ENCODE measurements around the gene SERPINA4. TPM values are rescaled to one million over a fixed set of nuclear protein-coding genes. Genes with fewer than 3 reads are reported as not detected.
"Not testable (repeated sequence)": the region's sequence is repeated elsewhere in the genome, so short reads cannot be mapped to it uniquely, and the experiment has no call there.

SERPINA4 gene
- total RNA-seq, 1 donor from 2014 or later = not detected

DNA sequence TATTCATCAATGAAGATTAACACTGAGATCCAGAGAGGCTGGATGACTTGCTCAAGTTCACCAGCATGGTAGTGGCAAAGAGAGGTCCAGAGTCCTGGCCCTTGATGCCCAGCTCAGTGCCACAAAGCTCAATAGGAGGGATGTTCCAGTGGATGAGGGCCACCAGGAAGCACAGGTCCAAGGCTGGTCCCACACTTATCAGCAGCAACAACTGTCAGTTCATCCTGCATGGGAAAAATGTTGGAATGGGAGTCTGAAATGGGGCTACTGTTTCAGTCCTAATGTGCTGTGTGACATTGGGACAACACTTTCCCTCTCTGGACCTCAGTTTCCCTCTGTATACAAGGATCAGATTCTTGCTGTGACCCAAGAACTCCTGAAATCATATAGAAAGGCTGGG lies 31.2 kb downstream of the SERPINA4 start:
- intact Hi-C loops (cut with micrococcal nuclease) = no loop called here

GRCh38 chr14:94593376-94593748 lies 32.1 kb downstream of the SERPINA4 start:
- intact Hi-C loops (cut with micrococcal nuclease) = no loop called here

DNA sequence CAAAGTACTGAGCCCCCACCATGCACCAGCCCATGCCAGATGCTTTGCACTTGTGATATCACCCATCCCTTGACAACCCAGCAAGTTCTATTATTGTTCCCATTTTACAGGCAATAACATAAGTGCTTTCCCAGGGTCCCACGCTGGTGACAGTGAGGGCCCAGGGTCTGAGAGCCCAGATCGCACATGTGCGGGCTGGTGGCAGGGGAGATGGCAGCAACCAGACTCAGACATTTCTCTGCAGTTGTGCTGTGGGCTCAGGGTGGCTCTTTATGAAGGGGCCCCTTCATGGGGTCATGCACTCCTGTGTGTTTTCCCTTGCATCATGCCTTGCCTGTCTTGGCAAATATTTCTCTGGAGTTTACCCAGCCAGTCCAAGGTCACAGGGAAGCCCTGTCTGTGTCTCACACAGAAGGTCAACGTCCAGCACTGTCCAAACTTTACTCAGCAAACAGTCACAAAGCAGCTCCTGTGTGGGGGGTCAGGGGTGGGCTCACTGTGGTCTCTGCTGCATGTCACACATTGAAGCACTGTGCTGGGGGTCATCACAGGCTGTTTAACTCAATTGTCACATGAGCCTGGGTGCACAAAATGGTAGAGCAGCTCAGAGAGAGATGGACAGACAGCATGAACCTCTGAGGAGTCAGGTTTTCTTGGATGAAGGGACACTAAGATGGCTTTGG lies 32.6 kb downstream of the SERPINA4 start:
- intact Hi-C loops (cut with micrococcal nuclease) = no loop called here

GRCh38 chr14:94594441-94594840 lies 33.2 kb downstream of the SERPINA4 start:
- intact Hi-C loops (cut with micrococcal nuclease) = no loop called here

- intact Hi-C loops (cut with micrococcal nuclease) = no loop called here
Measured at GRCh38 chr14:94595912-94596311, 34.7 kb downstream of the SERPINA4 start.

GRCh38 chr14:94596361-94596760 lies 35.1 kb downstream of the SERPINA4 start:
- intact Hi-C loops (cut with micrococcal nuclease) = no loop called here

GRCh38 chr14:94597788-94598187 lies 36.5 kb downstream of the SERPINA4 start:
- intact Hi-C loops (cut with micrococcal nuclease) = no loop called here

- intact Hi-C loops (cut with micrococcal nuclease) = no loop called here
Measured at GRCh38 chr14:94598506-94598815, 37.2 kb downstream of the SERPINA4 start.

DNA sequence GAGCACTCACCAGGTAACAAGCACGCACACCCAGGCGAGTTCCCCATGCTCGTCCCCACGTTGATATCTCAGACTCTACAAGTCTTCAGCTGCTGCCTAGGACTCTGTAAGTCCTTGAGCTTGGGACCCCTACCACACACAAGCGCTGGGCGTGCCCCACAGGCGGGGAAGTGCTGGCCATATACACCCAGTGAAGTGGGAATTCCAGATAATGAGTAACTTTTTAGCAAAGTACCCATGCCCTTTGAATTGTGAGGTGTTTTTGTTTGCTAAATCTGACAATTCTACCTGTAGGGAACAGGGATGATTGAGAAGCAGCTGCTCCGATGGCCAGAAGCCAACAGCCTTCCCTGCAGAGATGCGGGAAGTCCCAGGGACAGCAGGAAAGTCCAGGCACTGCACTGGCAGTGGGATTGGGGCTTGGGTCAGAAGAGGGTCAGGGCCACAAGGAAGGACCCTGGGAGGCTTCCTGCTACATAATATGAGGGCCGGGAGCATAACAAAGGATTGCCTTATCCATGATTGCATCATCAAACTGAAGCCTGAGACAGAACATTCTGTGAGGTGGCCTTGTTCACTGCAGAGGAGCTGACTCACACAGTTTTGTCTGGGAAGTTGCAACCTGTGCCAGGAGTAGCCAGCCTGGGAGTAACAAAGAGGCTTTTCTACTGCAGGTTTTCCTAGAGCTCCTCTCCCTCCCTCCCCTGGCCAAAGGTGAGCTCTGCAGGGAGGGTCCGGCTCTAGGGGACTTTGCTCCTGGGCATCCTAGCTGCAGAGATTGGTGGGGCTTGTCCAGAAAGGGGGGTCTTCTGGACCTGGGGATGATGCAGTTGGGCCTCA lies 37.8 kb downstream of the SERPINA4 start:
- intact Hi-C loops (cut with micrococcal nuclease) = no loop called here

GRCh38 chr14:94599656-94600004 lies 38.4 kb downstream of the SERPINA4 start:
- intact Hi-C loops (cut with micrococcal nuclease) = no loop called here

DNA sequence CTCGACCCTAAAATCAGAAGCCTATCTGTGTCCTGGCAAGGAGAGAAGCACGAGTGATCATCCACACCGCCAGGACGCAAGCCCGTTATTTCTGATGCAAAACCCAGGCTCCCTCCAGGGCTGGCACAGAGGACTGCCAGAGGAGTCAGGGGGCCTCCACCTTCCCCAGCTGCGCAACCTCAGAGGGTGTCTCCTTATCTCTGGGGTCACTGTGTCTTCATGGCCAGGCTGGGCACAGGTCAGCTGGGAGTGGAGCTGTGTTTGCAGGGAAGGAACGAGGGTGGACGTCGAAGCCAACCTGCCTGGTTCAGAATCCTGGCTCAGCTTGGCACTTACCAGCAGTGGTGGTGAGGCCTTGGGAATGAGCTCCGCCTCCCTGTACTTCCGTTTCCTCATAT lies 38.9 kb downstream of the SERPINA4 start:
- intact Hi-C loops (cut with micrococcal nuclease) = no loop called here

- intact Hi-C loops (cut with micrococcal nuclease) = no loop called here
Measured at GRCh38 chr14:94601884-94602391, 40.7 kb downstream of the SERPINA4 start.

DNA sequence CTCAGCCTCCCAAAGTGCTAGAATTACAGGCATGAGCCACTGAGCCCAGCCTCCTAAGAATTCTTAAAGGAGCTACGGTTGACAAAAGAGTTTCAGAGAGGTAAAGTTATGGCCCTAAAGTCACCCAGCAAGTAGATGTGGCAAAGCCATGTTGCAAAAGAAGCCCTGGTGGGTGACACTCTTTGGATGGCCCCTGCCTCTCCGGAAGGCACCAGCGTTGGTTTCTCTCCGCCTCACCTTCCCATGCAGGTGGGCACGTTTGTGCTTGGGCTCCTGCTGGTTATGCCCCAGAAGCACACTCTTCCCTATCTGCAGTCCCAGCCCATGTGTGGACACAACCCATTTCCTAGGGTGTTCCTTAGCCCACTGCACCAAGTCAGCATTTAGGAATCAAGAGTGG lies 41.5 kb downstream of the SERPINA4 start:
- intact Hi-C loops (cut with micrococcal nuclease) = no loop called here

DNA sequence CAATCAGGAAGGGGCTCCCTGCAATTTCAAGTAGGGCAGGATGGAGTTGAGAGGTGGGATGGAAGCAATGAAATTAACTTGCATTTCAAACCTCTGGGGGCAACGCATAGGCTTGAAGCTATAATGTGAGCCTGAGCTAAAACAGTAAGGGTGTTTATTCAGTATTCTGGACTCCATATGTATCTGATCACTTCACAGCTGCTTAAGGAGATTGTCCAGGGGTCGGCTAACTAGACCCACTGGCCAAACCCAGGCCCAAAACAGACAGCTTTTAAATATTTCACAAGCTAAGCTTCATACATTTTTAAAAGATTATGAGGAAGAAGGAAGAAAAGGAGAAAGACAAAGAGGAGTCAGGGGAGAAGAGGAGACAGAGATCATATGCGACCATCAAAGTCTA lies 44.1 kb downstream of the SERPINA4 start:
- intact Hi-C loops (cut with micrococcal nuclease) = no loop called here

DNA sequence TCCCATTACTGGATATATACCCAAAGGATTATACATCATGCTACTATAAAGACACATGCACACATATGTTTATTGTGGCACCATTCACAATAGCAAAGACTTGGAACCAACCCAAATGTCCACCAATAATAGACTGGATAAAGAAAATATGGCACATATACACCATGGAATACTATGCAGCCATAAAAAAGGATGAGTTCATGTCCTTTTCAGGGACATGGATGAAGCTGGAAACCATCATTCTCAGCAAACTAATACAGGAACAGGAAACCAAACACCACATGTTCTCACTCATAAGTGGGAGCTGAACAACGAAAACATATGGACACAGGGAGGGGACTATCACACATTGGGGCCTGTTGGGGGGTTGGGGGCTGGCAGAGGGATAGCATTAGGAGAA lies 47.7 kb downstream of the SERPINA4 start:
- intact Hi-C loops (cut with micrococcal nuclease) = not testable (repeated sequence)

GRCh38 chr14:94611179-94611578 lies 49.9 kb downstream of the SERPINA4 start:
- intact Hi-C loops (cut with micrococcal nuclease) = no loop called here

GRCh38 chr14:94612174-94612573 lies 50.9 kb downstream of the SERPINA4 start, which contains the start of gene SERPINA3:
SERPINA3 (plus strand) TSS chr14:94612391; CDS start chr14:94614442, 2,051 bp downstream.
- intact Hi-C loops (cut with micrococcal nuclease) = no loop called here

- intact Hi-C loops (cut with micrococcal nuclease) = no loop called here
Measured at GRCh38 chr14:94612580-94613554, 51.6 kb downstream of the SERPINA4 start.

GRCh38 chr14:94613720-94614644 lies 52.7 kb downstream of the SERPINA4 start:
- intact Hi-C loops (cut with micrococcal nuclease) = no loop called here

- intact Hi-C loops (cut with micrococcal nuclease) = no loop called here
Measured at GRCh38 chr14:94614802-94615201, 53.6 kb downstream of the SERPINA4 start.

Measured in T-helper 1 cell treated with Interleukin-12 subunit alpha and Interleukin-12 subunit beta and Interleukin-4 antibody, amounts not matched to agents 30 ng/mL and 1 ng/mL, for 36 hours (primary cell).